Putamen (tissue), 1 donor: ENCODE measurements around the gene HK1.
A peak's percentile ranks its signal among the peaks of the same experiment; 100 is the strongest.
"Not testable (repeated sequence)": the region's sequence is repeated elsewhere in the genome, so short reads cannot be mapped to it uniquely, and the experiment has no call there.

Experiments used
- DNase-seq: peaks from one replicate; pipeline ENCODE4 v3.0.0-alpha.2; 2016; ENCODE audit warnings: low spot score

Gene HK1

GRCh38 chr10:69278446-69278963 lies at the start of gene HK1:
Gene HK1 (plus strand): TSS chr10:69278496.
- DNase-seq: peak; percentile 11

- no peak for DNase-seq
Measured at GRCh38 chr10:69229616-69229916, 48.7 kb upstream of the HK1 start.

GRCh38 chr10:69230128-69230527 lies 48.2 kb upstream of the HK1 start:
- DNase-seq: no peak

- no peak for DNase-seq
Measured at GRCh38 chr10:69232252-69232651, 46.0 kb upstream of the HK1 start.

GRCh38 chr10:69232736-69233480 lies 45.4 kb upstream of the HK1 start:
- DNase-seq: no peak

- DNase-seq: no peak
Measured at GRCh38 chr10:69234447-69234846, 43.8 kb upstream of the HK1 start.

- DNase-seq: peak; percentile 71
Measured at GRCh38 chr10:69237528-69238159, 40.7 kb upstream of the HK1 start.

GRCh38 chr10:69239136-69239535 lies 39.2 kb upstream of the HK1 start:
- DNase-seq: no peak

- DNase-seq: no peak
Measured at GRCh38 chr10:69239816-69240434, 38.4 kb upstream of the HK1 start.

- DNase-seq: no peak
Measured at GRCh38 chr10:69240455-69240854, 37.8 kb upstream of the HK1 start.

- no peak for DNase-seq
Measured at GRCh38 chr10:69241575-69241974, 36.7 kb upstream of the HK1 start.

- DNase-seq: no peak
Measured at GRCh38 chr10:69242040-69242851, 36.0 kb upstream of the HK1 start.

- peak; percentile 91 for DNase-seq
Measured at GRCh38 chr10:69242852-69243212, 35.5 kb upstream of the HK1 start.

GRCh38 chr10:69243817-69244216 lies 34.5 kb upstream of the HK1 start:
- DNase-seq: no peak

GRCh38 chr10:69246036-69246435 lies 32.3 kb upstream of the HK1 start:
- no peak for DNase-seq

- DNase-seq: peak; percentile 55
Measured at GRCh38 chr10:69246581-69247312, 31.5 kb upstream of the HK1 start.

- no peak for DNase-seq
Measured at GRCh38 chr10:69247313-69247710, 31.0 kb upstream of the HK1 start.

- DNase-seq: no peak
Measured at GRCh38 chr10:69248117-69248730, 30.1 kb upstream of the HK1 start.

- DNase-seq: no peak
Measured at GRCh38 chr10:69250041-69250440, 28.3 kb upstream of the HK1 start.

- not testable (repeated sequence) for DNase-seq
Measured at GRCh38 chr10:69251417-69251816, 26.9 kb upstream of the HK1 start.

- no peak for DNase-seq
Measured at GRCh38 chr10:69253171-69253570, 25.1 kb upstream of the HK1 start.
